Heart left ventricle (tissue), 13 donors: ENCODE measurements around the gene TNFRSF8.

ENCODE experiments used
- POLR2A ChIP-seq, 2 donors: fragments of 450-650 bp; IDR thresholded peaks; one replicate each; pipeline ENCODE4 v1.6.1; 2017; ENCODE audit warnings: antibody characterized with exemption in 2 of 2, mild to moderate bottlenecking in 2 of 2, moderate library complexity in 2 of 2
- TF ChIP-seq, protein P1 (sequence below), 12 donors: fragments of 200-600 bp; sonication (generic) in 4 of 12; IDR thresholded peaks; one replicate each; pipeline versions ENCODE4 v1.5.0 to v1.8.0; 2018 to 2022; ENCODE audit warnings: antibody characterized with exemption in 12 of 12, mild to moderate bottlenecking in 5 of 12
- donor health status: ischemic (EF 13 %, LVEDD 7.1; RV severe dilation, severe dysfunction).
- donor health status: DM: no; HTN: yes; CAD: no.
- donor health status: DM: no; HTN: no; CAD: no.
- donor health status: ischemic (EF 25% LVEDD 6.9; RV normal size, moderate dysfunction).
- donor health status: ischemic (EF 25% LVEDD 5.7; RV mildly dilated, moderate dysfunction).
- donor health status: ischemic (EF 35%, LVEDD 5.7; RV mildly dilated, moderate dysfunction).
- donor health status: nonischemic (EF 11% LVEDD 7.7; RV severe dilation, severe dysfunction).
- donor health status: DM: yes; HTN: yes; CAD: no.
- donor health status: PGD.
- donor health status: ischemic (EF 29% LVEDD 5.4; RV normal size, mild dysfunction).
- donor health status: nonischemic (EF 23%, LVEDD 6.1; RV moderate dilation, normal function).

DNA sequence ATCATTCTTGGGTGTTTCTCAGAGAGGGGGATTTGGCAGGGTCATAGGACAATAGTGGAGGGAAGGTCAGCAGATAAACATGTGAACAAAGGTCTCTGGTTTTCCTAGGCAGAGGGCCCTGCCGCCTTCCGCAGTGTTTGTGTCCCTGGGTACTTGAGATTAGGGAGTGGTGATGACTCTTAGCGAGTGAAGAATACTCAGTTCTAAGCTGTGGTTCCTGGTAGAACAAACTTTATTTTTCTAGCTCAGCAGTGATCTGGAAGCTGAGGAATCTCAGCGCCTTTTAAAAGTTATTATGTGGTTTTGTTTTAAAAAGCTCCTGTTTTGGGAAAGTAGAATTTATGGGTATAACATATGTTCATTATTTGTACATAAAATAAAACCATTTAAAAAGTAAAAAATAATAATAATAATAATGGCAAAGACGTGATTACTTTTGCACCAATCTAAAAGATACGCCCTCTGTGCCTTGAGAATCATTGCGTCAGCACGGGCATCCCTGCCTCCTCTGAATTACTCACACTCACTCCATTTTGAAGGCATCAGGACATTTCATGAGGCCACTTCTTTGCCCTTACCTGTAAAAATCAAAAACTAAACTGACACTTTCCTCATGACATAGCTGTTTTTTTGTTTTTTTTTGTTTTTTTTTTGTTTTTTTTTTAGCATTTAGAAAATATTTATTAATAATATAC lies 74.0 kb downstream of the TNFRSF8 start:
- TF ChIP-seq POLR2A (IDR thresholded peaks at IDR 0.05): no peak
- TF ChIP-seq, protein P1, sequence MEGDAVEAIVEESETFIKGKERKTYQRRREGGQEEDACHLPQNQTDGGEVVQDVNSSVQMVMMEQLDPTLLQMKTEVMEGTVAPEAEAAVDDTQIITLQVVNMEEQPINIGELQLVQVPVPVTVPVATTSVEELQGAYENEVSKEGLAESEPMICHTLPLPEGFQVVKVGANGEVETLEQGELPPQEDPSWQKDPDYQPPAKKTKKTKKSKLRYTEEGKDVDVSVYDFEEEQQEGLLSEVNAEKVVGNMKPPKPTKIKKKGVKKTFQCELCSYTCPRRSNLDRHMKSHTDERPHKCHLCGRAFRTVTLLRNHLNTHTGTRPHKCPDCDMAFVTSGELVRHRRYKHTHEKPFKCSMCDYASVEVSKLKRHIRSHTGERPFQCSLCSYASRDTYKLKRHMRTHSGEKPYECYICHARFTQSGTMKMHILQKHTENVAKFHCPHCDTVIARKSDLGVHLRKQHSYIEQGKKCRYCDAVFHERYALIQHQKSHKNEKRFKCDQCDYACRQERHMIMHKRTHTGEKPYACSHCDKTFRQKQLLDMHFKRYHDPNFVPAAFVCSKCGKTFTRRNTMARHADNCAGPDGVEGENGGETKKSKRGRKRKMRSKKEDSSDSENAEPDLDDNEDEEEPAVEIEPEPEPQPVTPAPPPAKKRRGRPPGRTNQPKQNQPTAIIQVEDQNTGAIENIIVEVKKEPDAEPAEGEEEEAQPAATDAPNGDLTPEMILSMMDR (IDR thresholded peaks at IDR 0.05): no peak
